NCI-H1930 (cell line): ENCODE data around the gene IQCE.
A peak's percentile ranks its signal among the peaks of the same experiment; 100 is the strongest.

ENCODE experiments used
- DNase-seq, 2 experiments: peaks; one replicate each; lab custom pipeline; 2025; lab: John Stamatoyannopoulos, UW

Gene IQCE

GRCh38 chr7:2646680-2647571 is 88.1 kb downstream of the IQCE start:
- DNase-seq = no peak

GRCh38 chr7:2647594-2648172 is 88.9 kb downstream of the IQCE start:
- no peak for DNase-seq

- DNase-seq = no peak
Measured at GRCh38 chr7:2649139-2649838, 90.5 kb downstream of the IQCE start.

GRCh38 chr7:2649991-2650390 is 91.2 kb downstream of the IQCE start:
- no peak for DNase-seq

GRCh38 chr7:2650451-2650850 is 91.7 kb downstream of the IQCE start:
- DNase-seq = no peak

GRCh38 chr7:2651336-2651735 is 92.6 kb downstream of the IQCE start:
- peak in 1 of 2 experiments; percentile 21 for DNase-seq

- DNase-seq = no peak
Measured at GRCh38 chr7:2651847-2652735, 93.3 kb downstream of the IQCE start.

- no peak for DNase-seq
Measured at GRCh38 chr7:2652736-2653060, 93.9 kb downstream of the IQCE start.

- DNase-seq = no peak
Measured at GRCh38 chr7:2654059-2654458, 95.3 kb downstream of the IQCE start.

- no peak for DNase-seq
Measured at GRCh38 chr7:2655870-2656614, 97.3 kb downstream of the IQCE start.

GRCh38 chr7:2657208-2657607 is 98.4 kb downstream of the IQCE start:
- no peak for DNase-seq

GRCh38 chr7:2657920-2658671 is 99.3 kb downstream of the IQCE start:
- DNase-seq = no peak

GRCh38 chr7:2658941-2659340 is 100.2 kb downstream of the IQCE start:
- DNase-seq = no peak

- no peak for DNase-seq
Measured at GRCh38 chr7:2659556-2660358, 101.0 kb downstream of the IQCE start.

- DNase-seq = no peak
Measured at GRCh38 chr7:2660359-2661095, 101.7 kb downstream of the IQCE start.

GRCh38 chr7:2661096-2661449 is 102.3 kb downstream of the IQCE start:
- DNase-seq = no peak

GRCh38 chr7:2661602-2662272 is 103.0 kb downstream of the IQCE start:
- DNase-seq = no peak

GRCh38 chr7:2662273-2663120 is 103.7 kb downstream of the IQCE start:
- DNase-seq = no peak
